D721Med (cell line): ENCODE data around the gene C17orf67.

Experiments used
- DNase-seq: peaks from one replicate; pipeline ENCODE4 v3.0.0; 2011; ENCODE audit warnings: low spot score; ENCODE audit not compliant: insufficient read length
- FAIRE-seq: peaks from 2 replicates; lab custom pipeline; 2011; peaks lifted over from hg19 to GRCh38; lab: Jason Lieb, UNC
- TF ChIP-seq, protein P1 (sequence below): IDR thresholded peaks from 2 replicates; pipeline ENCODE4 v1.5.1; 2012; ENCODE audit warnings: mild to moderate bottlenecking, control low read depth; ENCODE audit not compliant: insufficient read depth; ENCODE audit errors: missing control alignments

The C17orf67 gene

DNA sequence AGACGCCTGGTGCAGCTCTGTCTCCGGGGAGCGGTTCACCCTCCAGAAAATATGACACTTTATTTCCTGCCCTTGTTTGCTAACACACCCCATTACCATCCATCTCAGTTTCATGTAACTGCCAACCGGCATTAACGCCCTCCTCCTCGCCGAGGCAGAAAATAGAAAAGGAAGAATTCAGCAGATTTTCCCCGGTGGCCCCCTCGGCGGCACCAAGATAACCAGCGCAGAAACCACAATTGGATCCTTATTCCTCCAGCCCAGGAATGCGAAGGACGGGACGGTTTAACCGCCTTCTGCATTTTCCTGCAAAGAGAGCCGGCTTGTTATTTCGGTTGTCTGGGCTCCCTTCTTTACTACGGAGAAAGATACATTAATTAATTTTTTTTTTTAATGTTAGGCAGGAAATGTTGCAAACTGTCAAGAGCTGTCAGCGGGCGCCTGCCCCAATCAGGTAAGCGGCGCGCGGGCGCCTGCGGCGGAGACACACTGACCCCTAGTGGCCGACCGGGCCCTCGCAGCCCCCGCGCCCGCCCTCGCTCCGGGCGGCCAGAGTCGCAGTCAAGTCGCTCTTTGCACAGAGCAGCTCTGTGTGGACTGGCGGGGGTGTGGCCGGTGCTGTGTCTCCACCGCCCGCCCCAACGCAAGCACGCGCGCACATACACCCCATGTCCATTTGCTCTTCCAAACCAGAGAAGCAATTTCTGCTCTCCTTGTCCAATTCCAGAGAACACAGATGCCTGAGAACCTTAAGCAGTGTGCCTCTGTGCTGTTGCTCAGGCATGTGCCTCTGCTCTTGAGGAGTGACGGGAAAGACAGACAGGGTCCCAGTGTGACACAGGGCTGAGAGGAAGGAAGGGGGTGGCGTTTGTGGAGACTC lies 53.6 kb downstream of the C17orf67 start:
- no peak for FAIRE-seq
- TF ChIP-seq, protein P1, sequence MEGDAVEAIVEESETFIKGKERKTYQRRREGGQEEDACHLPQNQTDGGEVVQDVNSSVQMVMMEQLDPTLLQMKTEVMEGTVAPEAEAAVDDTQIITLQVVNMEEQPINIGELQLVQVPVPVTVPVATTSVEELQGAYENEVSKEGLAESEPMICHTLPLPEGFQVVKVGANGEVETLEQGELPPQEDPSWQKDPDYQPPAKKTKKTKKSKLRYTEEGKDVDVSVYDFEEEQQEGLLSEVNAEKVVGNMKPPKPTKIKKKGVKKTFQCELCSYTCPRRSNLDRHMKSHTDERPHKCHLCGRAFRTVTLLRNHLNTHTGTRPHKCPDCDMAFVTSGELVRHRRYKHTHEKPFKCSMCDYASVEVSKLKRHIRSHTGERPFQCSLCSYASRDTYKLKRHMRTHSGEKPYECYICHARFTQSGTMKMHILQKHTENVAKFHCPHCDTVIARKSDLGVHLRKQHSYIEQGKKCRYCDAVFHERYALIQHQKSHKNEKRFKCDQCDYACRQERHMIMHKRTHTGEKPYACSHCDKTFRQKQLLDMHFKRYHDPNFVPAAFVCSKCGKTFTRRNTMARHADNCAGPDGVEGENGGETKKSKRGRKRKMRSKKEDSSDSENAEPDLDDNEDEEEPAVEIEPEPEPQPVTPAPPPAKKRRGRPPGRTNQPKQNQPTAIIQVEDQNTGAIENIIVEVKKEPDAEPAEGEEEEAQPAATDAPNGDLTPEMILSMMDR: peak; percentile 92

DNA sequence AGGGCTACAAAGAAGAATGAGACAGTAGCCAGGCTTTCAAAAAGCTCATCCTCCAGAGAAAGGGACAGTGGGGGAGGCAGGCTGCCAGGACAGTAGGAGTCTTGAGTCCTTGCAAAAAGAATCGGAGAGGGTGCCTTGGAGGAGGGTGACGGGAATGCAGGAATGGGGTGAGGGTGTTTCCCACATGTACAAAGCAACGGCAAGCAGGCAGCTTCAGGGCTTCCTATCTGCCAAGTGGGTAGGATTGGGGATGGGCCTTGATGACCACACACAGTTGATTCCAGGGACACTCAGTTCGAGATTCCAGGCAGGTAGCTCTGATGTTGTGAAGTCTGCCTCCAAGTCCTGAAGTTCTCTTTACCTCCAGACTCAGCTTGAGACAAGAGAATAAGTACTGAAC lies 54.4 kb downstream of the C17orf67 start:
- DNase-seq (no peak), FAIRE-seq (no peak)
- TF ChIP-seq, protein P1: no peak

More for the DNA sequence above, 53.6 kb downstream of the C17orf67 start:
- DNase-seq: peak; percentile 32

GRCh38 chr17:56778898-56779297 lies 54.8 kb downstream of the C17orf67 start:
- FAIRE-seq (no peak), DNase-seq (no peak)
- TF ChIP-seq, protein P1: no peak

DNA sequence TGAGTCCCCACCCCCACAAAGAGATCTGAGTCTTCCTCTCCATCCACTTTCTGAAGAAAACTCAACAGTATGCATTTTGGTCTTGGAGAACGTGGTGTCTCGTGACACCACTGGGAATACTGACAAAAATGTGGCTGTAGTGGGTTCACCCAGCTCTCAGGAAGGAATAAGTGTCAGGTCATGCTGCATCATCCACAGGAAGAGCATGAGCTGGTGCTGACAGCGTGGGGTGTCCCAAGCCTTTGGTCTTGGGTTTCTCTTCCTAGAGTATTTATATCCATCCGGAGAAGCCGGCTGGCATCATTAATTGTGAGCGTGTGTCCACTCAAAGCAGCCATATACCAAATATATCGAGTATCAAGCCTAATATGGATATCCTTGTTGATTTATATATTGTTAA lies 55.9 kb downstream of the C17orf67 start:
- no peak for FAIRE-seq
- TF ChIP-seq, protein P1: no peak
- DNase-seq: no peak

GRCh38 chr17:56774650-56775049 lies 59.1 kb downstream of the C17orf67 start:
- TF ChIP-seq, protein P1: no peak
- DNase-seq (no peak), FAIRE-seq (no peak)

DNA sequence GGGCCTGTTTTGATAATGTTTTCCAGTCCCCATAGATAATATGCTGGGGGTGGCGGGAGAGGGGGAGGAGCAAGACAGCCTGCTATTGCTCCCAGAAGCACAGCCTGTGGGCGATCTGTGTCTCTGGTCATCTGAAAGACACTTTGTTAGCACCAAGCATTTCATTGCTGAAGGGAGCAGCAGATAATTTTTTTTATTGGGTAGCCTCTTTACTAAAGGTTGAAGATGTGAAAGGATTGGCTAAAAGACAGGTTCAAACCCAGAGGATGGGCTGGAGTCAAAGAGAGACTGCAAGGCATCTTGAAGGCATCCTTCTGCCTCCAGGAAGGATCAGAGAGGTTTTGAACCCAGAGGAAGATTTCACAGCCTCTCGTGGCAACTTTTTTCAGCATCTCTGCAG lies 60.6 kb downstream of the C17orf67 start:
- FAIRE-seq (no peak), DNase-seq (no peak)
- TF ChIP-seq, protein P1: no peak

DNA sequence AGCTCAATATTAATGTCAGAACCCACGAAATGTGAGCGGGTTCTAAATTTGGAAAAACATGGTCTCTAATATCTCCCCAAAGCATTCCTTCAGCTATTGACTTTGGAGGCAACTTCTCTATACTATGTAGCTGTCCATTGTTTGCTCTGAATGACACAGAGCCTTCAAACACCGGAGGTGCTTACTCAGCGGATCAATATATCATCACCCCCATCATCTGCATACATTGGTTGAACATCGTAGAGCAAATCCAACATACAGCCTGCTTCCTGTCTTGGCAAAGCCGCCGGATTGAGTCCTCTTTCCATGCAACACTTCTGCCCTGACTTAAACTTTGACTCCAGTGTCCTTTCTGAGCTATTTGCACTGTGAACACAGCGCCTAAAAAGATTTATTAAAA lies 61.3 kb downstream of the C17orf67 start:
- DNase-seq (no peak), FAIRE-seq (no peak)
- TF ChIP-seq, protein P1: no peak
